Measurements from ENCODE around the gene KCNIP1. TPM values are rescaled to one million over a fixed set of nuclear protein-coding genes. Genes with fewer than 3 reads are reported as not detected.

KCNIP1 gene
- total RNA-seq, 1 donor from 2014 or later, result 14.5 TPM

DNA sequence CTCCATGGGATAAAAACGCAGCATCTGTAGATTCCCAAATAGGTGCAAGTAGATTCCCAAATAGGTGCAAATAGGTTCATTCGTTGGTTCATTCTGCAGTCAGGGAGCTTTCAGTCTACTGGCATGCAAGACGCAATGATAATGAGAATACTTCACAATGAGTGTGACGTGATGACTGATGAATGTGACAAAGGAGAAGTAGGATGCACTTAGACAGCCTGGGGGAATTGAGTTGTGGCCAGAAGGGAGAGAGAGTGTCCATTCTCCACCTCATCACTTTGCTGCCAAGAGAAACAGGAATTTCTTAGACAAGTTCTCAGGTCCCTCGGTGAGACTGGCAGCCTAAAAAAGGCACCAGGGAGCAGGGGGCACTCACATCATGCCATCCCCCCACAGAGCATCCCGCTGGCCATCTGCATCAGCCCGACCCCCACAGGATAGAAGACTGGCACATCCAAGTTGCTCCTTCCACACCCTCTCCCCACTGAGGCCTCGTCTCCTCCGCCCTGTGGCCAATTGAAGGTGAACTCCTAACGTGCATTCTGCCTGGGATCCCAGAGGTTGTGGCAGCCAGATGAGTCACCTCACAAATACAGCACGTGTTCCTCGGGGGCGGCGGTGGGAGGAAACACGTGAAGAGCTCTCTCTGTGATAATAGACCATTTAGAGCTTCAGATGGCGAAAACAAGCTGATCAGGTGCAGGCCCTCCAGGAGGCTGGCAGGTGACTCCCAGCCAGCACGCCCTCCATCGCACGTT lies 19.9 kb upstream of the KCNIP1 start:
- DNase-seq, result no peak

DNA sequence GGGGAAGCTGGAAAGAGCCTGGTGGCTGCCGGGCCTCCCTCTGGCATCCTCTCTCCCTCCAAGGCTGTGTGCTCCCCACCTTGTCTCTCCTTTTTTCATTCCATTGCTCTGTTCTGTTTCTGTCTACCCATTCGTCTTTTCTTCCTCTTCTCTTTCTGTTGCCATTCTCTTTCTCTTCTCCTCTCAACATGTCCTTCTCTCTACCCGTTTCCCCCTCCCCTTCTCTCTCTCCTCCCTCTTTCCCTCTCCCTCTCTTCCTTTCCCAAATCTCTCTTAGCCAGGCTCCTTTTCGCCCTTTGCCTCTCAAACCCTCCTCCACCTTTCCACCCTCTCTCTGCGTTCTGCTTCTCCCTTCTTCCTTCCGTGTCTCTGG lies 19.4 kb upstream of the KCNIP1 start:
- DNase-seq, result no peak

DNA sequence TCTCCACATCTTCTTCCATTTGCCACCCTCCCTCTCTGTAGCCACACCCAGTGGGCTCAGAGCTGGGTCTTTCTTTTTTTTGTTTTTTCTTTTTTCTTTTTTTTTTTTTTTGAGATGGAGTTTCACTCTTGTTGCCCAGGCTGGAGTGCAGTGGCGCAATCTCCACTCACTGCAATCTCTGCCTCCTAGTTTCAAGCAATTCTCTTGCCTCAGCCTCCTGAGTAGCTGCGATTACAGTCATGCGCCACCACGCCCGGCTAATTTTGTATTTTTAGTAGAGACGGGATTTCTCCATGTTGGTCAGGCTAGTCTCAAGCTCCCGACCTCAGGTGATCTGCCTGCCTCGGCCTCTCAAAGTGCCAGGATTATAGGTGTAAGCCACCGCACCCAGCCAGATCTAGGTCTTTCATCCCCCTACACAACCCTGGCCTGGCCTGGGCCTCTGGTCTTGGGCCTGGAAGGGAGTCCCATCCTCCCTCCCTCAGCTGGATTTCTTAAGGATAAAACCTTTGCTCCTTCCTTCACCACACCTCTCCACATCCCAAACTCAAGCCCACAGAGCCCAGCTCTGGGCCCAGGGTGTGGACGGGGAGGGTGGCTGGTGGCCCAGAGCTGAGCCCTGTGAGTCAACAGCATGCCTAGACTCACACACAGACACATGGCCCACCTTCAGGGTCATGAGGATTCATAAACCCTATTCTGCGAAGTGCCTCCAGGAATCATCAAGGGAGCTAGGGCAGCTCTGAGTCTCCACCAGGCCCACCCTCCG lies 18.8 kb upstream of the KCNIP1 start:
- no peak for DNase-seq

DNA sequence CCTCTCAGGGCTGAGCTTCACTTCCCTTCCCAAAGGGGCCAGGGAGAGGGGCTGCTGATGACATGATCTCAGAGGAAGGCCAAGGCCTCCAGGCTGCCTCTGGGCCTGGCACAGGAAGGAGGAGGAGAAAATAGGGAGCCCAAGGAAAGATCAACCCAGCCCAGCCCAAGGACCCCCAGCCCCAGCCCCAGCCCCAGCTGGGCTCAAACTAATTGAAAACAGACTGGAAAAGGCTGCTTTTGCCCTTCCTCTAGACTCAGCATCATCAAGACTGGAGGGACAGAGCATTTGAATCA lies 18.3 kb upstream of the KCNIP1 start:
- no peak for DNase-seq

DNA sequence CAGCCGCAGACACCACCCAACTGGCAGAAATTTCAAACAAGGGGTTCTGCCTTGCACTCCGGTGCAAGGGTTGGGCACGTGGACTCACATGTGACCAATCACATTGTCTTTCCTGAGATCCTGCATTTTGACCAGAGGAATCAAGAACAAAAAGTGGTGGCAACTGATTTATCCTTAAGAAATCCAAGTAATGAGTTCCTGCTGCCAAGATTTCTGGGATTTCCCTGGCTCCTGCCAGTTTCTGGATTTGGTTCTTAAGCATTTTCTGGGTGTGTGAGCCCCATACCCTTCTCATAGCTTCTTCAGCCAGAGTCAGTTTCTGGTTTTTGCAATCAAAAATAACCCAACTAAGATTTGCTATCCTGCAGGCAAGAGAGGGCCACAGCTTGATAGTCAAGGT lies 17.4 kb upstream of the KCNIP1 start:
- DNase-seq, result no peak

DNA sequence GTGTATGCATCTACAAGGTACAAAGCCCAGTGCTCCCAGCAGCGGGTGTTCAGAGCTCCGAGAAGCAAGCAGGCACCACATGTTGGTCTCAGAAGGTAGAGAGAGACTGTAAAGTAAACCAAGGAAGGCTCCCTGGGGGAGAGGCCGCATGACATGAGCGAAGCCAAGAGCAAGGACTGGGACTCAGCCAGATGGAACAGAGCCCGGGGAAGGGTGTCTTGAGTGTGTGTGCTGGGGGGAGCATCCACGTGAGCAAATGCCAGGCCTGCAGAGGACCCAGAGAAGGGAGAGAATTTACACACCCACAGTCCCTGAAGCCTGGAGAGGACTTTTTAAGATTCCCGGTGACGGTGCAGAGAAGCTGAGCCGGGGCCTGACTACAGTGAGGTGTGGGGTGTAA lies 15.2 kb upstream of the KCNIP1 start:
- DNase-seq, result no peak

DNA sequence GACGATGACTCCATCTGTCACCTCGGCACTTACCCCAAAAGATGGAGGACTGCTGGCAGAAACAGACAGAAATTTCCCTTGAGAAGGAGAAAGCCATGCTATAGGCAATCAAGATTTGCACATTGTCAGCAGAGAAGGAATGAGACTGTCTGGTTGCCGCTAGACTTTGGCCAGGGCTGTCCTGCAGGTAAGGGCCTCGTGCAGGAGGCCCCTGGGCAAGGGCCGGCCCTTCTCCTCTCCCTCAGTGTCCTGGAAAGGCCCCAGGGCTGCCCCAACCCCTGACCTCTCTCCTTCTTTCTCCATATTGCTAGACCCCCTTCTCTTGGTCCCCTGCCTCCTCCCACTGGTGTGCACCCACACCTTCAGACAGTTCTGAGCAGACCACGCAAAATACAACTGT lies 14.6 kb upstream of the KCNIP1 start:
- DNase-seq, result no peak

DNA sequence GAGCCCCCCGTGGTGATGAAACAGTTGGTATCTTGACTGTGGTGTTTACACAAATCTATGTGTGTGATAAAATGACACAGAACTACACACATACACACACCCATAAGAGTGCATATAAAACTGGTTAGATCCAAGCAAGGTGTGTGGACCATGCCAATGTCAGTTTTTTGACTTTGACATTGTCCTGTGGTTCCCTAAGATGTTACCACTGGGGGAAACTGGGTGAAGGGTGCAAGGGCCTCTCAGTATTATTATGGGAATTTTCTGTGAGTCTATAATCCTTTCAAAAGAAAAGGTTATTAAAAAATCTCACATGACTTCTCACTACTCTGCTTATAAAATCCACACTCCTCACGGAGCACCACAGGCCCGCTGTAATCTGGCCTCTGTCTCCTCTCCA lies 13.4 kb upstream of the KCNIP1 start:
- DNase-seq, result no peak

DNA sequence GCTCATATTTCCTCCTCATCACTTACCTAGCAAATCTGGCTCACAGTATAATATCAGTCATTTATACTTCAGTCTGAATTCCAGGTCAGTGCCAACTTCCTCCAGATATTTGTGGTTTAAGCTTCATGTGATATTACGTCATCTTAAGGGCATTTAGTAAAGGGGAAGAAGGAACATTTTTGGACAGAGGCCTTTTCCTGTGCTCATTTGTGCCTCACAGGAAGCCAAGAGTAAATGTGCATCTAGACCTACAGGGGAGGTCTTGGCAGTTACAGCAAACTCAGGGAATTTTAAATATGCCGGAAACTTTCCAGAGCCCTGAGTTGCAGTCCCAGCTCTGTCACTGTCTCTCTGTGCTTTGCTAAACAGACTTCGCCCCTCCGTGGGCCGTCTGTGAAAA lies 12.3 kb upstream of the KCNIP1 start:
- no peak for DNase-seq

DNA sequence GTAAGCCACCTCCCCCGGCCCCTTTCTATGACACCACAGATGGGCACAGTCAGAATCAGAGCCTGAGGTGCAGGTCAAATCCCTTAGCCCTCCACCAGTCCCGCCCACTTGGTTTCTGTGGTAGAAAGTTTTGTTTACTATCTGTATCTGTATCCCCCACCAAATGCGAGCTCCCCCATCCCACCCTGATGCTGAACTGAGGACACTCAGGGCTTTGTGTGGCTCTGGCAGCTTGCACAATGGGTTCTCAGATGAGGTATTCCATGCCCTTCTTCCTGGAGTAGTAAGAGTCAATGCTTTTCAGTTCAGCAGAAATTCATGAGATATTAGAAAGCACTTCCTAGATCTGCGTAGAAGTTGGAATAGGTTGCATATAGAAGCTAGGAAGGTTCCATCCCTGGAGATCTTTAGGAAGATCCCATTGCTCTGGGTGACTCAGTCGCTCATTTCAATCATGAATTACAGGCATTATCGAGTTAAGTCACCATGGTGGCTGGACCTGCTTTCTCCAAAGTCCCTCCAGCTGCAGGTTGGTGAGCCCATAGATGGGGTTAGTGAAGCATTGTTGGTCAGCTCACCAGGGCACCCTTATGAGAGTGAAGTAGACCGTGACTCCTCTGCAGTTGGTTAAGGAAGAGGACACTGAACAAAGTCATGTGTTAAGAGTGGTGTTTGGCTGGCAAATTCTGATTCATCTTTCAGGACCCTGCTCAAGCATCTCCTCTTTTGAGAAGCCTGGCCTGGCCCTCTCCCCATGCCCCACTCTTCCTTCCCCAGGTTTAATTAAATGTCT lies 10.6 kb upstream of the KCNIP1 start:
- no peak for DNase-seq

DNA sequence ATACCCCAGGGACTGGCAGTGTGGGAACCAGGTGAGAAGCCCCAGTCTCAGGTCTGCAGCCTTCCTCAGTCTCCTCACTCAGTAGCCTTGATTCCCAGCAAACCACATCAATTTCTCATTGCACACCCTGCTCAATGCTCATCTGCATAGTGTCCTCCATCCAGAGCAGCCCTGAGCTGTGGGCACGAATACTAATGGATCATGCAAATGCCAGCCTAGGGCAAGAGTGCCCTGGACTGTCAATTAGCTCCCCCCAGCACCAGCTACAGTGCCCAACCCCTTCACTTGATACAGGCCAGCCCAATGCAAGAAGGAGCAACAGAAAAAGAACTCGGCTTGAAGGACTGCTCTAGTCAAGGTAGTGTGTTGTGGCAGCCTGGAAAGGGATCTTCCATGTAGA lies 9.8 kb upstream of the KCNIP1 start:
- no peak for DNase-seq

DNA sequence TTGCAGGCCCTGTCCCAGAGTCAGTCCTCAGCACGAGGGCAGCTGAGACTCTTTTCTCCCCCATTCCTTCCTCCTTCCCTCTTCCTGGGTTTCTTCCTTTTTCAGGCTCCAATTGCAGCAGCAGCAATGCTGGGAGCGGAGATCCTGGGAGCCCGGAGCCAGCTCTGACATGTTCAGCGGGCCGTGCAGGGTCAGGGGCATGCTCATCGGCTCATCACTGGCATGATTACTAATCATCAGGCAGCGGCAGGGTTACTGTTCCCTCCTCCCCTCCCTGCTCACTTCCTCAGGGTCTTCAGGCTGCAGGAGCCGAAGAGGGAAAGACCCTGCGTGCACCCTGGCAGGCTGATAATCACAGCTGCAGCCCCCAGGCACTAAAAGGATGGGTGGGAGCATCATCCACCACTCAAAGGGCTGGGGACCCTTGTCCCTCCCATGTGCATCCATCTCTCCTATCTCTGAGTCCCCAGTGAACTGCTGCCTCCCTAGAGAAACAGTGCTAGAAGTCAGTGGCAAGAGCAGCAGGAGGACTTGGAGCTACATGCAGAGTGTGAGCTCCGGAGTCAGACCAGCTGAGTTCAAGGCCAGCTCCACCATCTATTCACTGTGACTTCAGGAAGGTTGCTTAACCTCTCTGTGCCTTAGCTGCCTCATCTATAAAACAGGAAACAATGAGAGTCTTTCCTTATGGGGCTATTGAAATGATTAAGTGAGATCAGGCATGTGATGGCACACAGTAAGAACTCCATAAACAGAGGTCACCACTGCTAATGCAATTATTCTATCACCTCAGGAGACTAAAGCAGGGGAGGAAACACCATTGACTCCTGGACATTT lies 7.8 kb upstream of the KCNIP1 start:
- DNase-seq, result no peak

DNA sequence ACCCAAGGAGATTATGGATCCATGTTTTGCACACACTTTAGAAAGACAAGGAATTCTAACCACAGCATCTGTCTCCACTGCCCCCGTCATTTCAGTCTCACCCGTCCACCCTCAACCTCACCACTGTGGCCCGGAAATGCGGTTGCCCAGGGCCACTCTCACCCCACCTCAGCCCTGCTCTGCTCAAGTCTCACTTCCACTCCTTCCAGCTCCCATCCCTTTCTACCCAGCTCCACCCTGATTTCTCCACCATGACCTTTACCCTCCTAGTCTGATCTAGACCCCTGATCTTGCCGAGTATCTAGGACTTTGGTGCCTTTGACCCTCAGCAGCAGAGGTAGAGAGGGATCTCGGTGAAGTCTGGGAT lies 7.2 kb upstream of the KCNIP1 start:
- DNase-seq, result no peak

DNA sequence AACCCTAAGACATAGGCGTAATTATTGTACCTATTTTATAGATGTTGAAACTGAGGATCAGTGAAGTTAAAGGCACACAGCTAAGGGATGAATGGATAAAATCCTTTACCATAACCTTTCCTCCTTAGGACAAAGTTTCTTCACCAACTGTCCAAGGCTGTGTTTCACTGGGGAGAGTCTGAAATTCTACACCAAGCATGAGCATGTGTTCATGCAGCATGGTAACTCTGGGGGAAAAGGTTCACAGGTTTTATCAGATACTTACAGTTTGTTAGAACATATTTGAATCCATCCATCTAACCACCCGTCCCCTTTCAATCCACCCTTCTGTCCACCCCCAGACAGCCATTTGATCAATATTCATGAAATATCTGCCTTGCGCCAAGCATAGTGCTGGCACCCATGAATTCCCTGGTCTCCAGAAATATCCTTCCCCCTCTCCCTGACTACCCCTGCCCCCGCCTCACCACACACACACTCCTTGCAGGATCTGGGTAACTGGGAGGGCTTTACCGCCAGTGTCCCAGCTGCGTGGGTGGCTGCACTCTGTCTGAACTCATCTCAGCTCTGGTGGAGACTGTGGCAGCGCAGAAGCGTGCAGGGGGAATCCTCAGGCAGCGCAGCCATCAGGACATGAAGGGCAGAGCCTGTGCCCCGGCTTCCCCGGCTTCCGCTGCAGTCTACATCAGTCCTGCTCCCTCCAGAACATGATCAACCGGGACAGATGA lies 6.3 kb upstream of the KCNIP1 start:
- no peak for DNase-seq

DNA sequence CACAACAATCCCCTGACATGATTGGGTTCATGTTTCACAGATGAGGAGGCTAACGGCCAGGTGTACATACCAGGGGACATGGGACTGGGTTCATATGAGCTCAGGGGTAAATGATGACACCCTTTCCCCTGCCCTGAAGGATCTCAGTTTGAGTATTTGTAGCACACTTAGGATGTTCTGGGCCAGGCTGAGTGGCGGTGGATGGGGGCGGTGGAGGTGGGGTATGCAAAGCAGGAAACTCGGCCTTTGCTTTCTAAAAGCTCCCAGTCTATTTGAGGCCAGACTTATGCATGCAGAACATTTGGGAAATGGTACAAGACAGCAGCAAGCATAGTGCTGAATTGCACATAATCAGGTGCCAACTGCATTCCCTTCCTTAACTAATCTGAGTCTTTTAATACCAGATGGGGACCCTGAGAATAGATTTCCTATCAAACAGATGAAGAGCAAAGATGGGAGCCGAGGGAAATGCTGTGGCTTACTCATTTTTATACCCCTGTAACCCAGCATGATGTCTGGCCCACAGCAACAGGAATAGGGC lies 4.9 kb upstream of the KCNIP1 start:
- no peak for DNase-seq

DNA sequence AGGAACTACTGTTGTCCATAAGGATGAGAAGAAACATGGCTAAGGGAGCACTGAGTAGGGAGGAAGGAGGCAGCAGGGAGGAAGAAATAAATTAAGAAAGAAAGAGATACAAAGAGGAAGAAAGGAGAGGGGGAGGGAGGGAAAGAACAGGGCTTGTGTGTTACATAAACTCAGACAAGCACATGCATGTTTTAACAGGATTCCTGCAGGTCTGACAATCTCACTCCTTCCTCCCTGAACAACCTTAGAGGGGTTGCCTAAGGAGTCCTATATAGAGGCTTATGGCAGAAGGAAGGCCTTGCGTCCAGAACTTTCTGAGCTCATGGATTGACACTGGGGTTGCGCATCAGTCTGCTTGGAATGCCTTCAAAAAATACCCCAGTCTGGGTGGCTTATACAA lies 4.2 kb upstream of the KCNIP1 start:
- DNase-seq, result no peak

DNA sequence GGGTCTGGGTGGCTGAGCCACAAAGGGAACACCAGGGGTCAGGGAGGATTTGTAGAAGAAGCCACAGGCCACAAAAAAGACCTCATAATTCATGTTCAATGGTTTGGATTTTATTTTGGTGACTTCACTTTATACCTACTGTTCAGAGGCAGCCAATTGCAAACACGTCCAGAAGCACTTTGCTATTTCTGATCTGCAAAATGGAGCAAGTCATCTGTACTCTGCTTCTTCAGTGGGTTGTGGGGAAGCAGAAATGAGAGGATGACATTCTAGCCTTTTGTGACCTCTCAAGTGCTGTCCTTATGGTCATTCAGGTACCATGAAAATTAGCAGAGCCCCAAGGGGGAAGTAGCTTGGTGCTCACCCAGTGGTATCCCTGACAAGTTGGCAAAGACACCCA lies 2.5 kb upstream of the KCNIP1 start:
- no peak for DNase-seq

DNA sequence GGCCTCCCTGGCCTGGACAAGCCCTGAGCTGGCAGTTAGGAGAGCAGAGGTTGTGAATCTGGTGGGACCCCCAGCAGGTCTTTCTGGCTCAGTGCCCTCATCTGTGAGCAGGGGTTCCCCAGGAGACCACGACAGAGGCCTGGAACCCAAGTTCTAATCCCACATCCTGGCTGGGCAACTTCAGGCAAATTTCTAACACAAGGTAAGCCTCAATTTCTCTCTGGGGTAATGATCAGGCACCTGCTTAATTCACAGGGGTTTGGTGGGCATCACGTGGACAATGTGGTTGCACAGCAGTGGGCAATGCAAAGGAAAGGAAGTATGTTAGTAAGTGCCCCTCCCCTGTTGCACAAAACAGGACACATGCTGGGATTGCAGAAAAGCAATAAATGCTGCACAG lies 1.9 kb upstream of the KCNIP1 start:
- no peak for DNase-seq

DNA sequence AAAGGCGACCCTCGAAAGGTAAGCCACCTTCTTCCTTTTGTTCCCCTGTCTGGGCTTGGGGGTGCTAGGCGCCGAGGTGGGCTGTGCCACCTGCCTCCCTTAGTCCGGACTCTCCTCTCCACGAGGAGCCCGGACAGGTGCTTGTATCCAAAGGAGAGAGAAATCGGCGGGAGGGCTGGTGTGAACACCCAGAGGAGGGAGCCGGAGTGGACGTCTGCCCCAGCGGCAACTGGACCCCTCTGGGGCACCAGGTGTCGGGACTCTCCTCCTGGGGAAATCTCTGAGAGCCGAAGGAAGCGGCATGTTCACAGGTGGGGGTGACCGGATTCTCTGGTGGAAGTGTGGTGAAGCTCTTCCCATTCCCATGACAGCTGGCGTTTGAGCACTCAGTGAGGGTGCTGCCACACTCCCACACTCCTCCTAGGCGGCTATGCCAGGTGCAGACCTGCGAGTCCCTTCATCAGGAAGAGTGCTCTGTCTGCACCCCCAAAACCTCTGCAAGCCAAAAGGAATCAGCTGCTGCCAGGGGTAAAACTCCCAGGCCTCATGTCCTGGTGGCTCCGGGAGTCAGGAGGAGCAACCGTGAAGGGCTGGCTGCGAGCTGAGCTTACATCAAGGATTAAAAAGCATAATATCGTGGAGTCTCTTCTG lies 921 bp downstream of the KCNIP1 start:
- no peak for DNase-seq

DNA sequence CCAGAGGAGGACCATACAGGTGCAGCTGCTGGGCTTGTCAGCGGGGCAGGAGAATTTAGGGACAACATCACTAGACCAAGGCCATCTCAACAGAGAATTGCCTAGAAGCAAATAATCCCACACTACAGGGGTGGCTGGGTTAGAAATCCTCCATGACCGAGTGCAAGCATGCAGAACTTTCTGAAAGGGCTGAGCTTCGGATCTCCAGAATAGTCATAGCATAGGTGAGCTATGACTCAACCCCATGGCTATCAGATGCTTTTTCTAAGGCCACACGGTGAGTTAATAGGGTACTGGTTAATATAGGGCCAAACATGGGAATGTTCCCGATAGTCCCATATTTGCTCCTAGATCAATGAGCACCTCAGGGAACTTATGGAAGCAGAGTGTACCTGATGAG lies 4.2 kb downstream of the KCNIP1 start:
- DNase-seq, result no peak

DNA sequence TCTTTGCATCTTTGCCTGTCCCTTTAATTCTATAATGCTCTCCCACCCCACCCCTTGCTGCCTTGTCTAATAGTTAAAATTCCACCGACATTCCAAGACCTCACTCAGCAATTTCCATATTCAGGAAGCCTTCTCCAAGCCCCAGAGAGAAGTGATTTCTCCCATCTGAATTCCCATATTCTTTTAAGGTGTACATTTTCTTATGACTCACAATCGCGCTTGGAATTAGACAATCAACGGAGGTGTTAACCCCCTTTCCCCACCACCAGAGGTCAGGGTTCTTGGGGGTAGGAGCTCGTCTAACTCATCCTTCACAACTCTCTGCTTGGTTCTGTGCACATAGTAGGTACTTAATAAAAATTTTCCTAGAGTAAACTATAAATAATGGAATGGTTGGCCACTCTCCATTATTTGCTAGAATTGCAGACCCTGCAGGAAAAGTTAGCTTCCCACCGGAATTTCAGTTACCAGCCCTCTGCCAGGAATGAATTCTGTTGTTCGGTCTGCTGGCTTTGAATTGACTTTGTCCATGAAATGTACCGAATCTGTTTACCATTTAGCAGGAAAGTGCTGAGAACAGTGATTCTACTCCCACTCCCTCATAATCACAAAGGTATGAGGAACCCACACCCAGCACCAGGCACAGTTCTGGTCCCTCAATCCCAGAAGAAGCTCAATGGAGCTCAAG lies 5.0 kb downstream of the KCNIP1 start:
- no peak for DNase-seq

All from occipital lobe (tissue), 2 donors.